A204.1 (cell line): ENCODE measurements around the gene TTC38.
"Not testable (repeated sequence)": the region's sequence is repeated elsewhere in the genome, so short reads cannot be mapped to it uniquely, and the experiment has no call there.

ENCODE experiments used
- FAIRE-seq: peaks from 2 replicates; lab custom pipeline; 2012; peaks lifted over from hg19 to GRCh38; lab: Jason Lieb, UNC

The TTC38 gene

GRCh38 chr22:46296257-46297150, 28.7 kb downstream of the TTC38 start, which contains the start of gene GTSE1:
Gene GTSE1, plus strand, starts transcription at chr22:46296870. Its CDS starts 531 bp downstream, at chr22:46297401.
- peak; percentile 98 for FAIRE-seq

GRCh38 chr22:46297151-46297812, 29.5 kb downstream of the TTC38 start:
- no peak for FAIRE-seq

- no peak for FAIRE-seq
These were observed 31.3 kb downstream of the TTC38 start for GRCh38 chr22:46299101-46299500.

- no peak for FAIRE-seq
These were observed 32.7 kb downstream of the TTC38 start for GRCh38 chr22:46300491-46300890.

GRCh38 chr22:46303347-46303965, 35.6 kb downstream of the TTC38 start:
- no peak for FAIRE-seq

- FAIRE-seq = no peak
These were observed 40.6 kb downstream of the TTC38 start for GRCh38 chr22:46308283-46308988.

- FAIRE-seq = no peak
These were observed 41.8 kb downstream of the TTC38 start for GRCh38 chr22:46309526-46310085.

- FAIRE-seq = no peak
These were observed 44.2 kb downstream of the TTC38 start for GRCh38 chr22:46312056-46312455.

- not testable (repeated sequence) for FAIRE-seq
These were observed 45.0 kb downstream of the TTC38 start for GRCh38 chr22:46312848-46313247.

- FAIRE-seq = no peak
These were observed 48.2 kb downstream of the TTC38 start for GRCh38 chr22:46315976-46316375.

- no peak for FAIRE-seq
These were observed 49.8 kb downstream of the TTC38 start for GRCh38 chr22:46317646-46318045.

- FAIRE-seq = no peak
These were observed 50.8 kb downstream of the TTC38 start for GRCh38 chr22:46318576-46318975.

- FAIRE-seq = no peak
These were observed 51.5 kb downstream of the TTC38 start for GRCh38 chr22:46319319-46319718.

GRCh38 chr22:46320166-46320710, 52.4 kb downstream of the TTC38 start:
- no peak for FAIRE-seq

GRCh38 chr22:46320716-46321386, 53.0 kb downstream of the TTC38 start:
- no peak for FAIRE-seq

- FAIRE-seq = no peak
These were observed 54.9 kb downstream of the TTC38 start for GRCh38 chr22:46322711-46323110.

GRCh38 chr22:46323162-46323561, 55.4 kb downstream of the TTC38 start:
- no peak for FAIRE-seq

GRCh38 chr22:46326066-46326680, 58.4 kb downstream of the TTC38 start:
- no peak for FAIRE-seq

GRCh38 chr22:46327691-46328465, 60.1 kb downstream of the TTC38 start:
- no peak for FAIRE-seq

- FAIRE-seq = no peak
These were observed 61.0 kb downstream of the TTC38 start for GRCh38 chr22:46328797-46329196.
